Measurements from ENCODE around the gene BTBD2. TPM values are rescaled to one million over a fixed set of nuclear protein-coding genes. Genes with fewer than 3 reads are reported as not detected.

Gene BTBD2
- total and polyA plus RNA-seq, 2 of the 13 experiments (the other 11 are each of a cell fraction or from before 2014, with no cell fraction given) = 28.1 to 45.3 TPM

- TF ChIP-seq CBX5 (CRISPR knock-in tag; IDR thresholded peaks at IDR 0.05; ENCODE audit: borderline replicate concordance) (no peak), DZIP1 (CRISPR knock-in tag; IDR thresholded peaks at IDR 0.05) (no peak), SIX4 (CRISPR knock-in tag; IDR thresholded peaks at IDR 0.05) (no peak), ZNF747 (CRISPR knock-in tag; IDR thresholded peaks at IDR 0.05; ENCODE audit: borderline replicate concordance) (no peak), ZNF605 (CRISPR knock-in tag; IDR thresholded peaks at IDR 0.05) (no peak), CCDC6 (CRISPR knock-in tag; IDR thresholded peaks at IDR 0.05) (no peak), RXRA (CRISPR knock-in tag; IDR thresholded peaks at IDR 0.05) (peak; percentile 15; the same call in 1 of the 2 replicates), RBM22 (optimal IDR thresholded peaks at IDR 0.05; ENCODE audit: low read length) (peak; percentile 17), SNRNP70 (IDR thresholded peaks at IDR 0.05; ENCODE audit: low read depth, low read length) (no peak), ASH2L (IDR thresholded peaks at IDR 0.05; ENCODE audit: insufficient read length, low read depth, low read length) (no peak), ZNF672 (CRISPR knock-in tag; IDR thresholded peaks at IDR 0.05) (no peak), AGO2 (optimal IDR thresholded peaks at IDR 0.05; ENCODE audit: low read depth, low read length) (peak; percentile 69), TBX3 (IDR thresholded peaks at IDR 0.05; ENCODE audit: borderline replicate concordance) (no peak), PCBP2 (optimal IDR thresholded peaks at IDR 0.05; ENCODE audit: low read depth, low read length, poor library complexity, severe bottlenecking) (no peak), ZNF280D (CRISPR knock-in tag; IDR thresholded peaks at IDR 0.05) (no peak), RNF219 (CRISPR knock-in tag; IDR thresholded peaks at IDR 0.05) (no peak), ZNF563 (CRISPR knock-in tag; IDR thresholded peaks at IDR 0.05) (no peak), POLR2A (IDR thresholded peaks at IDR 0.05; ENCODE audit: insufficient read depth in 1 of 2, low read depth in 2 of 2, low read length in 2 of 2) (peak in 1 of 2 experiments; percentile 41; a peak in 1 of 4 replicates), KDM5B (CRISPR knock-in tag; IDR thresholded peaks at IDR 0.05; ENCODE audit: borderline replicate concordance) (no peak), ISX (CRISPR knock-in tag; conservative IDR thresholded peaks at IDR 0.05) (no peak), FOSL1 (CRISPR knock-in tag; IDR thresholded peaks at IDR 0.05; ENCODE audit: borderline replicate concordance) (no peak), MIER3 (CRISPR knock-in tag; IDR thresholded peaks at IDR 0.05; ENCODE audit: borderline replicate concordance) (no peak), ZSCAN30 (CRISPR knock-in tag; IDR thresholded peaks at IDR 0.05) (no peak)
Observed at GRCh38 chr19:1986357-1987162, 29.0 kb downstream of the BTBD2 start (continued).

All from HepG2 (cell line).